Stimulated activated CD4-positive, alpha-beta T cell treated with anti-CD3 and anti-CD28 coated beads, Interleukin-1b, Interleukin-23, amount 100 ng/mL, for 1 hour (primary cell): ENCODE measurements around the gene EPHA8.

Source experiments
- DNase-seq, 2 donors: peaks; one replicate each; pipeline ENCODE4 v3.0.0-alpha.2; 2020; ENCODE audit warnings: low read depth in 2 of 2

EPHA8 gene

DNA sequence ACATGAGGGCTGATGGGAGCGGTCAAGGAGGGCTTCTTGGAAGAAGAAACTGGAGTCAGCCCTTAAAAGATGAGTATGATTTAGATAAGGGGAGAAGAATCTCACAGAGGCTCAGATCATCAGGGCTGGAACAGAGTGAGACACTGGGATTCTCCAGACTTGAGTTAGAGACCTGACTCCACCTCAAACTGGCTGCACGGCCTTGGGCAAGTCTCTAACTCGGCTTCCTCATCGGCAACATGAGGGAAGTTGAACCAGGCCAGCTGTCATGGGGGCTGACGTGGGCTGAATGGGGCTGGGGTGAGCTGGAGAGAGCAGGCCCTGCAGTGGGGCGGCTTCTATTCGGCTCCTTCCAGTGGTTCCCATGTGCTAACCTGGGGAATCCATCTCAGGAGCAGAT, 82.6 kb downstream of the EPHA8 start:
- no peak for DNase-seq

DNA sequence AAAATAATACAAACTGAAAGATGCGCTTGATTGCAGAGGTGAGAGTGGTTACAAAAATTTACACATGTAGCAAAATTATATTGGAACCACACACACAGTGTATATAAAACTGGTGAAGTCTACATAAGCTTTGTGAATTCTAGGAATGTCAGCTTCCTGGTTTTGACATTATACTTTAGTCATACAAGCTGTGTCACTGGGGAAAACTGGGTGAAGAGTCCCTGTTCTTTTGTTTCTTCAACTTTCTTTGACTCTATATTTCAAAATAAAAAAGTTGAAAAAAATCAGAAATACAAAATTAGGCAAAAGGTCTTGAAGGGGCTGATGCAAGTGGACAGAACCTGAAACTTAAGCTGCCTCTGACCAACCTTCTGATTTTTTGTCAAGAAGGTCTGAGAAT, 83.1 kb downstream of the EPHA8 start:
- no peak for DNase-seq

DNA sequence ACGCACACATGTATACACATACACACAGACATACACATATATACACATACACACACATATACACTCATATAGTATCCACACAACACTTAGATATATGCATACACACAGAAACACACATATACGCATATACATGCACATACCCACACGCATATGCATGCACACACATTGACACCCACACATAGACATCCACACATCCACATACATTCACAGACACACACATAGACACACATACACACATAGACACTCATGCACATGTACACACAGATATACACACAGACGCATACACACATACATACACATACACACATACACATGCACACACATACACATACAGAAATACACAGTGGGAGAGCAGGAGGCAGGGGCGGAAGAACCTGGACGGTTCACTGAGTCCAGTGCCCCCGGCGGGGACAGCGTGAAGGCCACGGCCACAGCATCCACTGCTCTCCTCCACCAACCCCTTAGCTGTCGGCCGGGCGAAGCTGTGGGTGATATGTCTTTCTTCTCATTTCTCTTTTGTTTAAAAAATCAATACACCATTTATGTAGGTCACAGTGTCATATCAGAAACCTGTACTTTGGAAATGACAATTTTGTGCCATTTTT, 86.9 kb downstream of the EPHA8 start:
- DNase-seq, result no peak

DNA sequence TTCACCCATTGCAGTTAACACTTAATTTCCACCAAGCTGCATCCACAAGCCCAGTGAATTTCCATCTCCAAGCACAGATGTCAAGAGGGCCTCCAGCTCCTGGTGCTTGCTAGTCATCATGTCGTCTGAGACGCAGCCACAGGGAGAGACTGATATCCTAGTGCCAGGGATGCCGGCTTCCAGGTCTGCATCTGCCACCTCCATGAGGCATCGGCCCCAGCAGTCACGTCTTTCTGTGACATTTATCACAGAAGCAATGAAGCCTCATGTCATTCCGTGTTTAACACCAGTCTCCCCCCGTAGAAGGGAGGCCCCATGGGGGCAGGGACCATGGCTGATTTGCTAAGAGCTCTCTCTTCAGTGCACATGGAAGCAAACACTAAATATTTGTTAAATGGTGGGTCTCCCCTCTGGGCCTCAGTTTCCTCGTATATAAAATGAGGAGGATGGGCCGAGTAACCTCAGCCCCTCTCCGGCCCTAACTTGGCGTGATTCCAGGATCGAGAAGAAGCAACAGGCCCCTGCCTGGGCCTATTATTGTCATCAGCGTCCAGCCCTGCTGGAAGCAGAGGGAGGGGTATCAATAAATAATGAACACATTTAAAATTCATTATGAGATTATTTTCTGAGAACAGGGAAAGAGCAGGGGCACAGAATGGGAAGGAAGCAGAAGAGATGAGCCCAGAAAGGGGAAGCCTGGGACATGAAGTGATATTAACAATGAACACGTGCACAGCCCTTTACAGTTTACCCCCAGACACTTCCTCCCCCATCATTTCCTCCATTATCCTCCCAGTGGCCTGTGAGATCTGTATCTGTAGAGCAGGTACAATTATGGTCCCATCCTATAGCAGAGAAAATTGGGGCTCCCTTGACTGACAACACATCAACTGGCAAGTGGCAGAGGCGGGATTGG, 88.9 kb downstream of the EPHA8 start:
- no peak for DNase-seq

DNA sequence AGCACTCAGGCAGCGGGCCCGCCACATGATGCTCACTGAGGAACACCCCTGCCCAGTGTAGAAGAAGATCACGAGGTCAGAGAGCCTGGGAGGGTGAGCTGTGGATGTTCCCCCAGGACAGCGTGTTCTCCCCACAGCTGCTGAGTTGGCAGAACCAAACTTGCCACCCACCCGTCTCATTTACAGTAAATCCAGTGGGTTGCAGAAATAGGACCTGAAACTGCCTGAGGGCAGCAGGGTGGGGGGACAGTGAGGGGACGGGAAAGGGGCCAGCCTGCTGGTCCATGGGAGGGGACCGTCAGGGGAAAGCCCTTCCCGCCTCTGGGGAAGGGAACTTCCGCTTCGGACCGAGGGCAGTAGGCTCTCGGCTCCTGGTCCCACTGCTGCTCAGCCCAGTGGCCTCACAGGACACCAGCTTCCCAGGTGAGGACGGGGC, 89.6 kb downstream of the EPHA8 start, which contains the start of gene C1QB:
Gene C1QB, plus strand, starts transcription at position 356 of the 436 bp plus-strand sequence. CDS start 6,227 bp downstream, outside the sequence.
- no peak for DNase-seq
